Activated CD4-positive, alpha-beta memory T cell treated with anti-CD3 and anti-CD28 coated beads for 36 hours (primary cell): ENCODE results near the gene PLXNA2. TPM values are rescaled to one million over a fixed set of nuclear protein-coding genes. Genes with fewer than 3 reads are reported as not detected.

Experiments
- CTCF ChIA-PET: fragments of 350-600 bp; sonication (Branson Sonifier 250); formaldehyde crosslinking; loops from one replicate; lab custom pipeline; 2021; ENCODE audit warnings: antibody characterized with exemption, inconsistent platforms; lab: Charles Lee
- POLR2A ChIA-PET: fragments of 350-600 bp; sonication (Branson Sonifier 250); formaldehyde crosslinking; loops from one replicate; lab custom pipeline; 2021; ENCODE audit warnings: antibody characterized with exemption; lab: Charles Lee
- DNase-seq: peaks from one replicate; pipeline ENCODE4 v3.0.0-alpha.2; 2020
- H3K27ac Mint-ChIP-seq: one replicate; pipeline ENCODE4 v1.8.0; 2021; ENCODE audit warnings: mixed read lengths
- H3K27me3 Mint-ChIP-seq: one replicate; pipeline ENCODE4 v1.8.0; 2021; ENCODE audit warnings: mixed read lengths
- H3K36me3 Mint-ChIP-seq: one replicate; pipeline ENCODE4 v1.8.0; 2021; ENCODE audit warnings: mixed read lengths
- H3K4me1 Mint-ChIP-seq: one replicate; pipeline ENCODE4 v1.8.0; 2021; ENCODE audit warnings: low read depth, mixed read lengths
- H3K4me3 Mint-ChIP-seq: one replicate; pipeline ENCODE4 v1.8.0; 2021; ENCODE audit warnings: mild to moderate bottlenecking, mixed read lengths
- H3K9me3 Mint-ChIP-seq: one replicate; pipeline ENCODE4 v1.8.0; 2021; ENCODE audit warnings: mixed read lengths
- intact Hi-C: fragments of 100-400 bp; cut with micrococcal nuclease; formaldehyde crosslinking; loops from one replicate; pipeline ENCODE4 v1.15.1; 2023
- total RNA-seq, 2 experiments: library from RNA; stranded (reverse); gene quantifications; one replicate each; pipeline ENCODE4 v1.2.3, GENCODE V29; 2021

The PLXNA2 gene
- total RNA-seq, 2 experiments from 2014 or later, result 0.29 to 0.34 TPM

GRCh38 chr1:208207388-208208131 is 36.6 kb downstream of the PLXNA2 start:
- intact Hi-C loops, result no loop called here
- DNase-seq, result no peak
- no peak overlapping the region for H3K27ac Mint-ChIP-seq
- no peaks in the 10 kb centered on the region for H3K9me3 Mint-ChIP-seq
- ChIA-PET POLR2A (no interaction called here), CTCF (no interaction called here)
- H3K36me3 Mint-ChIP-seq, result no peaks in the 10 kb centered on the region
- H3K27me3 Mint-ChIP-seq, result peaks cover 1% of the 10 kb centered on the region
- no peak overlapping the region for H3K4me3 Mint-ChIP-seq
- H3K4me1 Mint-ChIP-seq, result no peaks in the 10 kb centered on the region

GRCh38 chr1:208206092-208206698 is 38.0 kb downstream of the PLXNA2 start:
- H3K27ac Mint-ChIP-seq, result no peak overlapping the region
- intact Hi-C loops, result no loop called here
- peaks cover 1% of the 10 kb centered on the region for H3K27me3 Mint-ChIP-seq
- H3K4me3 Mint-ChIP-seq, result no peak overlapping the region
- DNase-seq, result no peak
- no peaks in the 10 kb centered on the region for H3K9me3 Mint-ChIP-seq
- ChIA-PET CTCF (no interaction called here), POLR2A (no interaction called here)
- H3K4me1 Mint-ChIP-seq, result no peaks in the 10 kb centered on the region
- no peaks in the 10 kb centered on the region for H3K36me3 Mint-ChIP-seq

- H3K4me3 Mint-ChIP-seq, result no peak overlapping the region
- H3K4me1 Mint-ChIP-seq, result no peaks in the 10 kb centered on the region
- intact Hi-C loops, result no loop called here
- no peak overlapping the region for H3K27ac Mint-ChIP-seq
- no peaks in the 10 kb centered on the region for H3K36me3 Mint-ChIP-seq
- DNase-seq, result no peak
- ChIA-PET POLR2A (no interaction called here), CTCF (no interaction called here)
- no peaks in the 10 kb centered on the region for H3K9me3 Mint-ChIP-seq
- no peaks in the 10 kb centered on the region for H3K27me3 Mint-ChIP-seq
These were observed 38.8 kb downstream of the PLXNA2 start for GRCh38 chr1:208205216-208206013.

GRCh38 chr1:208204779-208205178 is 39.4 kb downstream of the PLXNA2 start:
- CTCF ChIA-PET, result no interaction called here
- no peak overlapping the region for H3K27ac Mint-ChIP-seq
- no peaks in the 10 kb centered on the region for H3K9me3 Mint-ChIP-seq
- no peaks in the 10 kb centered on the region for H3K36me3 Mint-ChIP-seq
- H3K4me3 Mint-ChIP-seq, result no peak overlapping the region
- POLR2A ChIA-PET, result no interaction called here
- no peaks in the 10 kb centered on the region for H3K4me1 Mint-ChIP-seq
- DNase-seq, result no peak
- intact Hi-C loops, result no loop called here
- H3K27me3 Mint-ChIP-seq, result no peaks in the 10 kb centered on the region

GRCh38 chr1:208203848-208204609 is 40.2 kb downstream of the PLXNA2 start:
- H3K4me3 Mint-ChIP-seq, result no peak overlapping the region
- no peaks in the 10 kb centered on the region for H3K36me3 Mint-ChIP-seq
- no peak overlapping the region for H3K27ac Mint-ChIP-seq
- H3K4me1 Mint-ChIP-seq, result no peaks in the 10 kb centered on the region
- H3K27me3 Mint-ChIP-seq, result no peaks in the 10 kb centered on the region
- DNase-seq, result no peak
- H3K9me3 Mint-ChIP-seq, result no peaks in the 10 kb centered on the region
- CTCF ChIA-PET, result no interaction called here
- intact Hi-C loops, result no loop called here
- POLR2A ChIA-PET, result no interaction called here

GRCh38 chr1:208203127-208203847 is 40.9 kb downstream of the PLXNA2 start:
- H3K9me3 Mint-ChIP-seq, result no peaks in the 10 kb centered on the region
- intact Hi-C loops, result no loop called here
- no peaks in the 10 kb centered on the region for H3K36me3 Mint-ChIP-seq
- H3K4me3 Mint-ChIP-seq, result no peak overlapping the region
- H3K27ac Mint-ChIP-seq, result no peak overlapping the region
- H3K4me1 Mint-ChIP-seq, result no peaks in the 10 kb centered on the region
- DNase-seq, result no peak
- ChIA-PET CTCF (no interaction called here), POLR2A (no interaction called here)
- H3K27me3 Mint-ChIP-seq, result no peaks in the 10 kb centered on the region

GRCh38 chr1:208202333-208202995 is 41.7 kb downstream of the PLXNA2 start:
- Mint-ChIP-seq H3K9me3 (no peaks in the 10 kb centered on the region), H3K27ac (no peak overlapping the region), H3K27me3 (no peaks in the 10 kb centered on the region), H3K36me3 (no peaks in the 10 kb centered on the region), H3K4me1 (no peaks in the 10 kb centered on the region), H3K4me3 (no peak overlapping the region)
- ChIA-PET POLR2A (interaction anchor here (0.6 kb wide), 1 partner anchor 48 kb away, joined by 4 read pairs; no protein-coding TSS in a partner anchor), CTCF (no interaction called here)
- DNase-seq, result no peak
- intact Hi-C loops, result no loop called here

GRCh38 chr1:208201229-208201628 is 43.0 kb downstream of the PLXNA2 start:
- no peaks in the 10 kb centered on the region for H3K36me3 Mint-ChIP-seq
- no peaks in the 10 kb centered on the region for H3K9me3 Mint-ChIP-seq
- no peak overlapping the region for H3K4me3 Mint-ChIP-seq
- CTCF ChIA-PET, result no interaction called here
- intact Hi-C loops, result no loop called here
- POLR2A ChIA-PET, result no interaction called here
- no peak overlapping the region for H3K27ac Mint-ChIP-seq
- H3K4me1 Mint-ChIP-seq, result no peaks in the 10 kb centered on the region
- DNase-seq, result no peak
- no peaks in the 10 kb centered on the region for H3K27me3 Mint-ChIP-seq

- CTCF ChIA-PET, result no interaction called here
- H3K27me3 Mint-ChIP-seq, result no peaks in the 10 kb centered on the region
- no peaks in the 10 kb centered on the region for H3K36me3 Mint-ChIP-seq
- H3K4me1 Mint-ChIP-seq, result no peaks in the 10 kb centered on the region
- intact Hi-C loops, result no loop called here
- no peak for DNase-seq
- H3K4me3 Mint-ChIP-seq, result no peak overlapping the region
- H3K9me3 Mint-ChIP-seq, result no peaks in the 10 kb centered on the region
- POLR2A ChIA-PET, result no interaction called here
- H3K27ac Mint-ChIP-seq, result no peak overlapping the region
These were observed 44.1 kb downstream of the PLXNA2 start for GRCh38 chr1:208200116-208200515.

GRCh38 chr1:208198236-208198635 is 45.9 kb downstream of the PLXNA2 start:
- Mint-ChIP-seq H3K27me3 (no peaks in the 10 kb centered on the region), H3K9me3 (no peaks in the 10 kb centered on the region), H3K4me3 (no peak overlapping the region), H3K4me1 (no peaks in the 10 kb centered on the region), H3K27ac (no peak overlapping the region), H3K36me3 (no peaks in the 10 kb centered on the region)
- no peak for DNase-seq
- intact Hi-C loops, result no loop called here
- ChIA-PET CTCF (no interaction called here), POLR2A (no interaction called here)

GRCh38 chr1:208194944-208195343 is 49.2 kb downstream of the PLXNA2 start:
- Mint-ChIP-seq H3K36me3 (no peaks in the 10 kb centered on the region), H3K27ac (no peak overlapping the region), H3K9me3 (no peaks in the 10 kb centered on the region), H3K4me1 (no peaks in the 10 kb centered on the region), H3K4me3 (no peak overlapping the region), H3K27me3 (no peaks in the 10 kb centered on the region)
- no peak for DNase-seq
- intact Hi-C loops, result no loop called here
- POLR2A ChIA-PET, result no interaction called here
- CTCF ChIA-PET, result no interaction called here
